ENCODE measurements around the gene IQCH. TPM values are rescaled to one million over a fixed set of nuclear protein-coding genes. Genes with fewer than 3 reads are reported as not detected.

IQCH gene
- total and polyA plus RNA-seq, 2 of the 4 experiments (the other 2 are of a cell fraction): 0.60 to 2.5 TPM

DNA sequence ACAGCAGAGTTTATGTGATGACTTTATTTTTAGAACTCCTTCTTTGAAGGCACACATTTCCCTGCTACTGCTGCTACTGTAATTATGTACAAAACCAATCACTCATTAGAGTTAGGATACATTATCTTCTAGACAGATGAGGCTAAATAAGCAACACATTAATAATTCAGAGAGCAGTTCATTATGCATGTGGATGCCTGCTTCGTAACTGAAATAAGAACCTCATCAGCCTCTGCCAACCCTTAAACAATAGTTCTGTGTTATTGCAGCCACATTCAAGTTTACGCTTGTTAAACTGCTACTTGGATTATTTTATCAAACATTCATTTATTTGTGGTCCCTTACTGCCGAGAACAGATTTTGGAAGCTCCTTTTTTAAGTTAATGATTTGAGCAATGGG is 213.8 kb downstream of the IQCH start:
- H3K9me1 ChIP-seq (ENCODE audit: insufficient read depth, low read length): peaks cover 3% of the 10 kb centered on the region; the same call in 1 of the 2 replicates
- no peak overlapping the region for H4K5ac ChIP-seq (ENCODE audit: low read depth, low read length)
- peaks cover 5% of the 10 kb centered on the region for H3K4me1 ChIP-seq (ENCODE audit: control insufficient read depth, insufficient read depth, low read length)
- no peak overlapping the region for H3K4ac ChIP-seq (ENCODE audit: low read depth, low read length)
- no peak for ATAC-seq (ENCODE audit: low read depth)
- H2BK20ac ChIP-seq (ENCODE audit: low read depth, low read length): no peak overlapping the region
- H2BK120ac ChIP-seq (ENCODE audit: low read depth, low read length): no peak overlapping the region
- no peak overlapping the region for H3K18ac ChIP-seq (ENCODE audit: low read depth, low read length)
- no peaks in the 10 kb centered on the region for H3K36me3 ChIP-seq (ENCODE audit: control insufficient read depth, insufficient read depth, low read length)
- H2AK9ac ChIP-seq (replicated peaks; ENCODE audit: low read depth, low read length, poor library complexity): no peak overlapping the region
- H3K4me2 ChIP-seq (ENCODE audit: low read depth, low read length): no peak overlapping the region
- no peaks in the 10 kb centered on the region for H3K79me1 ChIP-seq (ENCODE audit: low read depth in 1 of 2, low read length in 2 of 2)
- dilution Hi-C loops (cut with HindIII; ENCODE audit: low sequenced_read_pairs, unreplicated experiment): no loop called here
- H4K91ac ChIP-seq (ENCODE audit: insufficient read depth, low read depth, low read length): no peak overlapping the region
- TF ChIP-seq CHD1 (IDR thresholded peaks at IDR 0.05; ENCODE audit: low read depth, low read length) (no peak), FOS (IDR thresholded peaks at IDR 0.05; ENCODE audit: low read depth, low read length) (no peak), CEBPB (IDR thresholded peaks at IDR 0.05; ENCODE audit: low read depth, low read length) (no peak), SMC3 (IDR thresholded peaks at IDR 0.05; ENCODE audit: low read depth, low read length) (no peak), RCOR1 (IDR thresholded peaks at IDR 0.05; ENCODE audit: insufficient replicate concordance, low read length) (no peak), POLR2A (IDR thresholded peaks at IDR 0.05; ENCODE audit: low read depth, low read length) (no peak), BHLHE40 (IDR thresholded peaks at IDR 0.05; ENCODE audit: low read depth, low read length) (no peak), MAFK (IDR thresholded peaks at IDR 0.05; ENCODE audit: low read depth, low read length) (no peak), RFX5 (IDR thresholded peaks at IDR 0.05; ENCODE audit: low read depth, low read length) (no peak), MXI1 (IDR thresholded peaks at IDR 0.05; ENCODE audit: borderline replicate concordance, low read depth, low read length) (no peak), MAZ (IDR thresholded peaks at IDR 0.05; ENCODE audit: borderline replicate concordance, low read depth, low read length) (no peak), NFE2L2 (IDR thresholded peaks at IDR 0.05; ENCODE audit: low read depth, low read length) (no peak), RAD21 (IDR thresholded peaks at IDR 0.05; ENCODE audit: low read length) (no peak)
- TF ChIP-seq, protein P1, sequence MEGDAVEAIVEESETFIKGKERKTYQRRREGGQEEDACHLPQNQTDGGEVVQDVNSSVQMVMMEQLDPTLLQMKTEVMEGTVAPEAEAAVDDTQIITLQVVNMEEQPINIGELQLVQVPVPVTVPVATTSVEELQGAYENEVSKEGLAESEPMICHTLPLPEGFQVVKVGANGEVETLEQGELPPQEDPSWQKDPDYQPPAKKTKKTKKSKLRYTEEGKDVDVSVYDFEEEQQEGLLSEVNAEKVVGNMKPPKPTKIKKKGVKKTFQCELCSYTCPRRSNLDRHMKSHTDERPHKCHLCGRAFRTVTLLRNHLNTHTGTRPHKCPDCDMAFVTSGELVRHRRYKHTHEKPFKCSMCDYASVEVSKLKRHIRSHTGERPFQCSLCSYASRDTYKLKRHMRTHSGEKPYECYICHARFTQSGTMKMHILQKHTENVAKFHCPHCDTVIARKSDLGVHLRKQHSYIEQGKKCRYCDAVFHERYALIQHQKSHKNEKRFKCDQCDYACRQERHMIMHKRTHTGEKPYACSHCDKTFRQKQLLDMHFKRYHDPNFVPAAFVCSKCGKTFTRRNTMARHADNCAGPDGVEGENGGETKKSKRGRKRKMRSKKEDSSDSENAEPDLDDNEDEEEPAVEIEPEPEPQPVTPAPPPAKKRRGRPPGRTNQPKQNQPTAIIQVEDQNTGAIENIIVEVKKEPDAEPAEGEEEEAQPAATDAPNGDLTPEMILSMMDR (conservative IDR thresholded peaks at IDR 0.05; ENCODE audit: low read depth, low read length): no peak
- TF ChIP-seq, protein P2, sequence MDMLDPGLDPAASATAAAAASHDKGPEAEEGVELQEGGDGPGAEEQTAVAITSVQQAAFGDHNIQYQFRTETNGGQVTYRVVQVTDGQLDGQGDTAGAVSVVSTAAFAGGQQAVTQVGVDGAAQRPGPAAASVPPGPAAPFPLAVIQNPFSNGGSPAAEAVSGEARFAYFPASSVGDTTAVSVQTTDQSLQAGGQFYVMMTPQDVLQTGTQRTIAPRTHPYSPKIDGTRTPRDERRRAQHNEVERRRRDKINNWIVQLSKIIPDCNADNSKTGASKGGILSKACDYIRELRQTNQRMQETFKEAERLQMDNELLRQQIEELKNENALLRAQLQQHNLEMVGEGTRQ (IDR thresholded peaks at IDR 0.05; ENCODE audit: low read depth, low read length): no peak
- TF ChIP-seq, protein P3, sequence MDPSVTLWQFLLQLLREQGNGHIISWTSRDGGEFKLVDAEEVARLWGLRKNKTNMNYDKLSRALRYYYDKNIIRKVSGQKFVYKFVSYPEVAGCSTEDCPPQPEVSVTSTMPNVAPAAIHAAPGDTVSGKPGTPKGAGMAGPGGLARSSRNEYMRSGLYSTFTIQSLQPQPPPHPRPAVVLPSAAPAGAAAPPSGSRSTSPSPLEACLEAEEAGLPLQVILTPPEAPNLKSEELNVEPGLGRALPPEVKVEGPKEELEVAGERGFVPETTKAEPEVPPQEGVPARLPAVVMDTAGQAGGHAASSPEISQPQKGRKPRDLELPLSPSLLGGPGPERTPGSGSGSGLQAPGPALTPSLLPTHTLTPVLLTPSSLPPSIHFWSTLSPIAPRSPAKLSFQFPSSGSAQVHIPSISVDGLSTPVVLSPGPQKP (IDR thresholded peaks at IDR 0.05; ENCODE audit: borderline replicate concordance, low read depth, low read length): no peak
- POLR2A ChIA-PET (ENCODE audit: unreplicated experiment): interaction anchor here (0.6 kb wide), 1 partner anchor 10 kb away, joined by 3 read pairs; no protein-coding TSS in a partner anchor
- no peak overlapping the region for H4K8ac ChIP-seq (ENCODE audit: low read depth in 2 of 2, low read length in 2 of 2)
- H3K9ac ChIP-seq (ENCODE audit: low read depth, low read length): no peak overlapping the region
- no CpG with 5 or more reads among the region's 3 CpGs for WGBS, 2 experiments (ENCODE audit: extremely low coverage in 2 of 2, insufficient read length in 1 of 2)
- H2AK5ac ChIP-seq (ENCODE audit: low read depth, low read length): no peak overlapping the region
- CTCF ChIA-PET: no interaction called here
- H3K56ac ChIP-seq (ENCODE audit: extremely low read depth, insufficient read depth, low read length): no peak overlapping the region
- H3K4me3 ChIP-seq (ENCODE audit: insufficient read depth, low read depth, low read length): no peak overlapping the region
- intact Hi-C loops (cut with micrococcal nuclease): no loop called here
- H3K23ac ChIP-seq (ENCODE audit: low read depth, low read length): no peak overlapping the region
- DNase-seq: no peak
- no peaks in the 10 kb centered on the region for H3K9me3 ChIP-seq (ENCODE audit: control insufficient read depth, insufficient read depth, low read length)
- in situ Hi-C loops (cut with MboI; ENCODE audit: low sequenced_read_pairs): no loop called here
- H3K14ac ChIP-seq (replicated peaks; ENCODE audit: low read depth, low read length): no peak overlapping the region
- no peak overlapping the region for H2BK15ac ChIP-seq (ENCODE audit: low read depth, low read length)
- H3K27me3 ChIP-seq (ENCODE audit: control insufficient read depth, insufficient read depth, low read length): peaks cover 29% of the 10 kb centered on the region
- H4K20me1 ChIP-seq (ENCODE audit: insufficient read depth, low read length): no peaks in the 10 kb centered on the region
- no peak overlapping the region for H3K27ac ChIP-seq (ENCODE audit: insufficient read depth, low read length)
- H2BK5ac ChIP-seq (ENCODE audit: low read depth, low read length, poor library complexity, severe bottlenecking): no peak overlapping the region
- BruUV-seq (replicated peaks): no TSS peak
- no peak overlapping the region for H2AFZ ChIP-seq (replicated peaks; ENCODE audit: low read length, poor library complexity)
